ENCODE results near the gene POLDIP3.

GRCh38 chr22:42581762-42582716 lies 32.6 kb downstream of the POLDIP3 start:
- TF ChIP-seq CTCF (conservative IDR thresholded peaks at IDR 0.05 in 1 of 2, IDR thresholded peaks at IDR 0.05 in 1 of 2; ENCODE audit: low read depth in 1 of 2, low read length in 2 of 2), result no peak
- TF ChIP-seq EZH2 (IDR thresholded peaks at IDR 0.05; ENCODE audit: low read length, missing control alignments), result no peak
